Measurements from ENCODE around the gene SEL1L3. TPM values are rescaled to one million over a fixed set of nuclear protein-coding genes. Genes with fewer than 3 reads are reported as not detected.

Gene SEL1L3

DNA sequence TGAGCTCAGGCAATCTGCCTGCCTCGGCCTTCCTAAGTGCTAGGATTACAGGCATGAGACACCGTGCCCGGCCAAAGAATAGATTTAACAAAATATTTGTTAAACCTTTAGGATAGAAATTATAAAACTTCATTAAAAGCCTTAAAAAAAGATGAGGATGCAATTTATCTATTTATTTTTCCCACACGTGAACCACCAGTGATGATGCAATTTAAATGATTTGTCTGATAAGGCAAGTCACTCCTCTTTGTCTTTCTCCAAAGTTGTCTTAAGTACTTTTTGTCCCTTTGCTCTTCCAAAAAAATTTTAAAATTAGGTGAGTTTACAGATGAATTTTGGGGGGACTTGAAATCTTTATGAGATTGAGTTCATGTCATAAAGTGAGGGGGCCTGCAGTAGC lies 149.0 kb downstream of the SEL1L3 start:
- Histone ChIP-seq H3K27me3 (ENCODE audit: control insufficient read depth, insufficient read depth, low read length) (no peaks in the 10 kb centered on the region), H3K4me1 (ENCODE audit: control insufficient read depth, insufficient read depth, low read length) (no peaks in the 10 kb centered on the region), H3K4me2 (ENCODE audit: low read length) (no peak overlapping the region), H3K9me3 (replicated peaks; ENCODE audit: low read length) (no peaks in the 10 kb centered on the region), H3K4me3 (ENCODE audit: low read length) (no peak overlapping the region), H3K9ac (ENCODE audit: low read depth, low read length) (no peak overlapping the region), H3K36me3 (ENCODE audit: insufficient read depth, low read length) (no peaks in the 10 kb centered on the region)

DNA sequence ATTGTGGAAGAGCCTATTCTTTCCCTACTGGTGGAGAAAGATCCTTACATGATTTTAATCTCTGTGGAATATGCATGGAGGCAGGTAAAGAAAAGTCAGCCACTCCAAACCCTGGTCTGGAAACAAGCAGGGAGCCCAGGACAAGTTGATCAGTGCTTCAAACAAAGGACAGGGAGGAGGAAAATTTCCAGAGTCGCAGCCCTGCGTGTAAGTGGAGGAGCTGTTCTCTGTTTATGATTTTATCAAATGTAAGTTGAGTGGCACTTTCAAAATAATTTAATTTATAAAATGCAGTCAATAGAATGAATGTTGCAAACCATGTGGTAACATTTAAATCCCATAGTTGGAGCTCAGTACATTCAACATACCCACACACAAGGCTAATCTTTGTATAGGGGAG lies 150.2 kb downstream of the SEL1L3 start:
- Histone ChIP-seq H3K4me1 (ENCODE audit: control insufficient read depth, insufficient read depth, low read length) (no peaks in the 10 kb centered on the region), H3K36me3 (ENCODE audit: insufficient read depth, low read length) (no peaks in the 10 kb centered on the region), H3K9ac (ENCODE audit: low read depth, low read length) (no peak overlapping the region), H3K27me3 (ENCODE audit: control insufficient read depth, insufficient read depth, low read length) (peaks cover 2% of the 10 kb centered on the region), H3K4me3 (ENCODE audit: low read length) (no peak overlapping the region), H3K4me2 (ENCODE audit: low read length) (no peak overlapping the region), H3K9me3 (replicated peaks; ENCODE audit: low read length) (no peaks in the 10 kb centered on the region)

- no peak overlapping the region for H3K9ac ChIP-seq (ENCODE audit: low read depth, low read length)
- no peaks in the 10 kb centered on the region for H3K36me3 ChIP-seq (ENCODE audit: insufficient read depth, low read length)
- H3K4me1 ChIP-seq (ENCODE audit: control insufficient read depth, insufficient read depth, low read length): no peaks in the 10 kb centered on the region
- H3K4me2 ChIP-seq (ENCODE audit: low read length): no peak overlapping the region
- H3K27me3 ChIP-seq (ENCODE audit: control insufficient read depth, insufficient read depth, low read length): peaks cover 2% of the 10 kb centered on the region
- H3K4me3 ChIP-seq (ENCODE audit: low read length): no peak overlapping the region
- no peaks in the 10 kb centered on the region for H3K9me3 ChIP-seq (replicated peaks; ENCODE audit: low read length)
Measured at GRCh38 chr4:25710637-25711036, 152.2 kb downstream of the SEL1L3 start.

DNA sequence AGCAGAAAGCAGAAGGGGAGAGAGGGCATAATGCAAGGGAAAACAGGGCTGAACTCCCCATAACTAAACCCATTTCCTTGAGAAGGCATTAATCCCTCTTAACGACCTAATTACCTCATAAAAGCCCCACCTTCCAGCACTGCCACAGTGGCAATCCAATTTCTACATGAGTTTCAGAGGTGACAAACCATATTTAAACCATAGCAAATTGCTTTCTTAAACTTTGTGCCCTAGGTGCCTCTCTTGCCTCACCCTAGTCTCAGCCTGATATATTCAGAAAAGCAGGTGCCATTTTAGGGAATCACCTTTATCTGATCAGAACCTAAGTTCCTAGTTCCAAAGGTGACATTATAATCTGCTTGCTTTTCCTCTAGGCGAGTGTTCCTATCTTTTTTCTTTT lies 158.3 kb downstream of the SEL1L3 start:
- peaks cover 2% of the 10 kb centered on the region for H3K27me3 ChIP-seq (ENCODE audit: control insufficient read depth, insufficient read depth, low read length)
- no peak overlapping the region for H3K9ac ChIP-seq (ENCODE audit: low read depth, low read length)
- no peaks in the 10 kb centered on the region for H3K36me3 ChIP-seq (ENCODE audit: insufficient read depth, low read length)
- H3K4me1 ChIP-seq (ENCODE audit: control insufficient read depth, insufficient read depth, low read length): no peaks in the 10 kb centered on the region
- H3K4me3 ChIP-seq (ENCODE audit: low read length): no peak overlapping the region
- H3K4me2 ChIP-seq (ENCODE audit: low read length): no peak overlapping the region
- H3K9me3 ChIP-seq (replicated peaks; ENCODE audit: low read length): no peaks in the 10 kb centered on the region

- H3K9ac ChIP-seq (ENCODE audit: low read depth, low read length): no peak overlapping the region
- no peaks in the 10 kb centered on the region for H3K4me1 ChIP-seq (ENCODE audit: control insufficient read depth, insufficient read depth, low read length)
- no peaks in the 10 kb centered on the region for H3K36me3 ChIP-seq (ENCODE audit: insufficient read depth, low read length)
- H3K4me2 ChIP-seq (ENCODE audit: low read length): no peak overlapping the region
- H3K9me3 ChIP-seq (replicated peaks; ENCODE audit: low read length): no peaks in the 10 kb centered on the region
- H3K27me3 ChIP-seq (ENCODE audit: control insufficient read depth, insufficient read depth, low read length): peaks cover 2% of the 10 kb centered on the region
- no peak overlapping the region for H3K4me3 ChIP-seq (ENCODE audit: low read length)
Measured at GRCh38 chr4:25703731-25704388, 158.9 kb downstream of the SEL1L3 start.

DNA sequence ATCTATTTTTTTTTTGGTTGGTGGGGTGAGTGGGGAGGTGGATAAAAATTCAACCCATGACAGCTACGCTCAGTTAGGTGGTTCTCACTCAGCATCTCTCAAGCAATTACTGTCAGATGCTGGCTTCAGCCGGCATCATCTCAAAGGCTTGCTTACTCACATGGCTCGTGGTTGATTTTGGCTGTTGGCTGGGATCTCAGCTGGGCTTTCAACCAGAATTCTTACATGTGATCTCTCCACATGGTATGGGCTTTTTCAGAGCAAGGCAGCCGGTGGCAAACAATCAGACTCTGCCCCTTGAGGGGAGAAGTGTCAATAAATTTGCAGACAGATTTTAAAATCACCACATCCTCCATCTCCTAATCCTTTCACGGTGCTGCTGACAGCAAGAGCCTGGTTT lies 159.9 kb downstream of the SEL1L3 start:
- no peak overlapping the region for H3K9ac ChIP-seq (ENCODE audit: low read depth, low read length)
- no peak overlapping the region for H3K4me3 ChIP-seq (ENCODE audit: low read length)

DNA sequence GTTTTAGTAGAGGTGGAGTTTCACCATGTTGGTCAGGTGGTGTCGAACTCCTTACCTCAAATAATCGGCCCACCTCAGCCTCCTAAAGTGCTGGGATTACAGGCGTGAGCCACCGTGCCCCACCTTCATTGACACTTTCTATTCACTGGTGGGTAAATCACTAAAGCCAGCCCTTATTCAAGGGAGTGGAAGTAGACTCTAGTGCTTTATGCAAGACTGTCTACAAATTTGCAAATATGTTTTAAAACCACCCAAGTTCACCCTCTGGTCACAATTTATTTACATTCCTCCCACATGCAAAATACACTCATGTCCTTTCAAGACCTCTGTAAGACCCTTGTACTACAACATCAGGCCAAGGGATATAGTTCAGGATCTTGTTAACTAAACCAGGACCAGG lies 162.1 kb downstream of the SEL1L3 start:
- Histone ChIP-seq H3K4me3 (ENCODE audit: low read length) (no peak overlapping the region), H3K4me1 (ENCODE audit: control insufficient read depth, insufficient read depth, low read length) (no peaks in the 10 kb centered on the region), H3K9me3 (replicated peaks; ENCODE audit: low read length) (no peaks in the 10 kb centered on the region), H3K9ac (ENCODE audit: low read depth, low read length) (no peak overlapping the region), H3K4me2 (ENCODE audit: low read length) (no peak overlapping the region), H3K36me3 (ENCODE audit: insufficient read depth, low read length) (no peaks in the 10 kb centered on the region), H3K27me3 (ENCODE audit: control insufficient read depth, insufficient read depth, low read length) (no peaks in the 10 kb centered on the region)

More for the DNA sequence above, 159.9 kb downstream of the SEL1L3 start:
- H3K27me3 ChIP-seq (ENCODE audit: control insufficient read depth, insufficient read depth, low read length): no peaks in the 10 kb centered on the region
- H3K36me3 ChIP-seq (ENCODE audit: insufficient read depth, low read length): no peaks in the 10 kb centered on the region
- H3K9me3 ChIP-seq (replicated peaks; ENCODE audit: low read length): no peaks in the 10 kb centered on the region
- H3K4me2 ChIP-seq (ENCODE audit: low read length): no peak overlapping the region
- no peaks in the 10 kb centered on the region for H3K4me1 ChIP-seq (ENCODE audit: control insufficient read depth, insufficient read depth, low read length)

GRCh38 chr4:25697516-25697915 lies 165.3 kb downstream of the SEL1L3 start:
- Histone ChIP-seq H3K36me3 (ENCODE audit: insufficient read depth, low read length) (no peaks in the 10 kb centered on the region), H3K4me1 (ENCODE audit: control insufficient read depth, insufficient read depth, low read length) (no peaks in the 10 kb centered on the region), H3K9ac (ENCODE audit: low read depth, low read length) (no peak overlapping the region), H3K4me3 (ENCODE audit: low read length) (no peak overlapping the region), H3K4me2 (ENCODE audit: low read length) (no peak overlapping the region), H3K9me3 (replicated peaks; ENCODE audit: low read length) (no peaks in the 10 kb centered on the region), H3K27me3 (ENCODE audit: control insufficient read depth, insufficient read depth, low read length) (no peaks in the 10 kb centered on the region)

Small RNA genes within 50 kb of the gene (small RNA-seq; reads per million reads assigned to genes)
- not detected for gene MTND4LP22
